GM12872 (cell line): Measurements from ENCODE around the gene ZNF112.

Source experiments
- TF ChIP-seq, protein P1 (sequence below): IDR thresholded peaks from 3 replicates; pipeline ENCODE4 v1.5.1; 2011; ENCODE audit warnings: low read depth, mild to moderate bottlenecking, low read length, moderate library complexity; ENCODE audit not compliant: insufficient read depth

The ZNF112 gene

GRCh38 chr19:44344255-44344654 lies 12.2 kb downstream of the ZNF112 start:
- TF ChIP-seq, protein P1, sequence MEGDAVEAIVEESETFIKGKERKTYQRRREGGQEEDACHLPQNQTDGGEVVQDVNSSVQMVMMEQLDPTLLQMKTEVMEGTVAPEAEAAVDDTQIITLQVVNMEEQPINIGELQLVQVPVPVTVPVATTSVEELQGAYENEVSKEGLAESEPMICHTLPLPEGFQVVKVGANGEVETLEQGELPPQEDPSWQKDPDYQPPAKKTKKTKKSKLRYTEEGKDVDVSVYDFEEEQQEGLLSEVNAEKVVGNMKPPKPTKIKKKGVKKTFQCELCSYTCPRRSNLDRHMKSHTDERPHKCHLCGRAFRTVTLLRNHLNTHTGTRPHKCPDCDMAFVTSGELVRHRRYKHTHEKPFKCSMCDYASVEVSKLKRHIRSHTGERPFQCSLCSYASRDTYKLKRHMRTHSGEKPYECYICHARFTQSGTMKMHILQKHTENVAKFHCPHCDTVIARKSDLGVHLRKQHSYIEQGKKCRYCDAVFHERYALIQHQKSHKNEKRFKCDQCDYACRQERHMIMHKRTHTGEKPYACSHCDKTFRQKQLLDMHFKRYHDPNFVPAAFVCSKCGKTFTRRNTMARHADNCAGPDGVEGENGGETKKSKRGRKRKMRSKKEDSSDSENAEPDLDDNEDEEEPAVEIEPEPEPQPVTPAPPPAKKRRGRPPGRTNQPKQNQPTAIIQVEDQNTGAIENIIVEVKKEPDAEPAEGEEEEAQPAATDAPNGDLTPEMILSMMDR: no peak

DNA sequence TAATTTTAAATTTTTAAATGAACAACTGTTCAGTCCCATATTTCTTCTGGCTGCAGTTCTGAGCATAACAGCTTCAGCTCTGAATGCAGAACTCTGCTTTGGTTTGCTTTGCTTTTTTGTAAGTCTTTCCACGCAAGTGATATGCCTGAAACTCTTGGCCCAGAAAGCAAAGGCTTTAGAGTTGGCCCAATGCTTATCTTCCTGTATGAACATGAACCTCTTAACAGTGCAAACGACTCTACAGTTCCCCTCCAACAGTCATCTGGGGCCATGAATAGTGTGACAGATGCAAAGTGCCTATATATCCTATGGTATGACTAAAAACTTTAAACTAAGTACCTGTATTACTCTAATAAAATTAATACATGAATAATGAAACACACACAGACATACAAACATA lies 14.7 kb downstream of the ZNF112 start:
- TF ChIP-seq, protein P1: no peak

DNA sequence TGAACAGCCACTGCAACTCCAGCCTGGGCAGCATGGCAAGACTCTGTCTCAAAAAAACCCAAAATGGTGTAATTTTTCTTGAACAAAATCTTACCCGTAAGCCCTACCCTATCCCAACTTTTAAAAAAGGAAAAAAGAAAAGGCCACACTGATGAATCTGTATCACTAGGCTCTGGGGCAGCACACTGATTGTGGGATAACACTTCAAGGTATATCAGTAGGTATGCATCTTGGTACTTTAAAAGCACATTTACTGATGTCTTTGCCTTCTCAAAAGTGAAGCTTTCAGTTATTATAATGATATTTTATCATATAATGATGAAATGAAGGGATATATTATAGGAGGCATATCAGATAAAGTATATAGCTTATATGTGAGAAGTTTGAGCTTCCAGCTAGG lies 24.3 kb downstream of the ZNF112 start:
- TF ChIP-seq, protein P1: no peak

DNA sequence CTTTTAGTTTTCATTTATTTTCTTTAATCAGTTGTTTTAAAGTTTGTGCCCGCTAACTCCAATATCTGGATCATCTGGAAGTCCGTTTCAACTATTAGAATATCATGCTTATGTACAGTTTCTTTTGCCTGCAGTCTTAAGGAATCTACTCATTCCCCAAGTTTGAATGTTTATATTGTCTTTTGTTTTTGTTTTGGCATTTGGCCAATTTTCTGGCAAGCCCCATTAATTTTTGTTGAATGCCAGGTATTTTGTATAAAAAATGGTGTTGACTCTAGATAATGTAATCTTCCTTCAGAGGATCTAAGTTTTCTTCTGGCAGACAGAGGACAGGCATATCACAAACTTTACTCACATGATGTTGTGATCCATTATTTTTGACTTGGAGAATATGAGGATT lies 40.6 kb downstream of the ZNF112 start:
- TF ChIP-seq, protein P1: no peak

GRCh38 chr19:44313231-44313630 lies 43.2 kb downstream of the ZNF112 start:
- TF ChIP-seq, protein P1: no peak

DNA sequence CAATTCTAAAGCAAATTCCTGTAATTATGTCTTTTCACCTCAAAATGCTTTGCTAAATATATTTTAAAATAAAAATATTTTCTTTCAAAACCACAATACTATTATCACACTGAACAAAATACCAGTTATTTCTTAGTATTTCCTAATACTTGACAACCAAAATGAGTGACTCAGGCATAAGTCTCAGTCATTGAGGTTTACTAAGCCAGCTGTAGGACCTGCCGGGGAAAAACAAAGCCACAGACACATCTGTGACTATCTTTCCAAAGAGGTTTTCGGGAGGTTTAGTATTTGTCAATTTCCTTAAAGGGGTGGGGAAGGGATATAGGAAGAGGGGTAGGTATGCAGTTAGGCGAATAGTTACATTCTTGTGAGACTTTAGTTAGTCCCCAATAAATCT lies 48.5 kb downstream of the ZNF112 start:
- TF ChIP-seq, protein P1: no peak

DNA sequence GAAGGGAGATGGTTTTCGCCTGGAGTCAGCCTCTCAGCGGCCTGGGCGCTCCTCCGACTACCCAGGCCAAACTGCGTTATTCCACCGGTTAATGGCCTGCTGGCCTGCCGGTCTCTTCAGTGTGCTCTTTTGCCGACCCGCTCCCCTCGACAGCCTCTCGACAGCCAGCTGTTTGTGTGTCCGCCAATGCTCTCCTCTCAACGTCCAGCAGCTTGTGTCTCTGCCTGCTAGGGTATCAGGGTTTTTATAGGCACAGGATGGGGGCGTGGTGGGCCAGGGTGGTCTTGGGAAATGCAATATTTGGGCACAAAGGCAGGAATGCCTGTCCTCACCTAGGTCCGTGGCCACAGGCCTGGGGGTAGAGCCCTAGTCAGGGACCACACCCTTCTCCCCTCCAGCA lies 50.2 kb downstream of the ZNF112 start:
- TF ChIP-seq, protein P1: no peak

DNA sequence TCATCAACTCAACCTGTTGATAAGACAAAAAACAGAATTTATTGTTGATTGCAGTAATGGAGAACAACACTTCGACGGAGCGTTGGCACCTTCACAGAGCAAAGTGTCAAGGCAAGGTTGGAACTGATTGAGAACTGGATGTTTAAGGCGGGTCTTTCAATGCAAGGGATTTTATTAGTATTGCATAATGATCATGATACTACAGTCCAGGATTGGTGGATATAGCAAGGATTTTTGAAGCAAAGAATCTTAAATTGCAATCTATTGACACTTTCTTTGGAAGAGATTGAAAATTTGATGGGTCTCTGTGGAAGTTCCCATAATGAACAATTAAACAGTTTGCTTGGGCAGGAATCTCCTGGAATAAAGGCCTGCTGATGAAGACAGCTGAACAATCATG lies 51.0 kb downstream of the ZNF112 start:
- TF ChIP-seq, protein P1: no peak
